ENCODE data around the gene SHISA7.
A peak's percentile ranks its signal among the peaks of the same experiment; 100 is the strongest.

SHISA7 gene

DNA sequence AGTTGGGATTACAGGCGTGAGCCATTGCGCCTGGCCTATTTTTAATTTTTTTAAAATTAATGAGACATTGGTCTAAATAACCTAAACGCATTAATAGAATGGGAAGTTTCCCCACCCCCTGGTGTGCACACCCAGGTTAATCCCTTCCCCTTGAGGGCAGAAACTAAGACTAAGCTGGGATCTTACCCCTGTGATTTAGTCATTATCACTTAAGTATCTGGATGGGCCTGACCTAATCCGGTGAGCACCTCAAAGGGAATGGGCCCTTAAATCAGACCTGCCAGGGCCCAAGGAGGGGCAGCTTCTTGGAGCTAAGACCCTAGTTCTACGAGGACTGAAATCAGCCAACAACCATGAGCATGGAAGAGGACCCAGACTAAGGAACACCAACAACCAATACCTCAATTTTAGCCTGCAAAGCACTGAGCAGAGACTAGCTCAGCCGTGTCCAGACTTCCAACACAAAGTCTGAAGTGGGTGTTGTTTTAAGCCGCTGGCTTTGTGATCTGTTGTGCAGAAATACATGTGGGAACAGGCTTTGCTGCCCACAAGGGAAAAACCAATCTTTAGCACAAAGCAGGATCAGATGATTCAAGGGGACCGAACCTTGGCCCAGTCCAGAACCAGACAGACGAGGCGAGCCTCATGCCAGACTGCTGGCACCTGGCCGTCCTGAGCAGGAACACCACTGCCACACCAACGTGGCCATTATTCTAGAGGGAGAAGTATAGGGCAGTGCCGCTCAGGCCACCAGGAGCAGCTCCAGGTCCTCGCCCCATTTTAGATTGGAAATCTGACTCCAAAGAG lies 42.6 kb downstream of the SHISA7 start:
- Histone ChIP-seq H3K36me3 (replicated peaks) (peaks cover 49% of the 10 kb centered on the region), H3K9me3 (no peaks in the 10 kb centered on the region), H3K4me3 (no peak overlapping the region), H3K4me1 (peaks cover under 1% of the 10 kb centered on the region), H3K27me3 (ENCODE audit: low read depth) (no peaks in the 10 kb centered on the region)
- no peak for DNase-seq (ENCODE audit: low spot score in 2 of 2)
- in situ Hi-C loops (cut with MboI; ENCODE audit: low sequenced_read_pairs), result no loop called here

DNA sequence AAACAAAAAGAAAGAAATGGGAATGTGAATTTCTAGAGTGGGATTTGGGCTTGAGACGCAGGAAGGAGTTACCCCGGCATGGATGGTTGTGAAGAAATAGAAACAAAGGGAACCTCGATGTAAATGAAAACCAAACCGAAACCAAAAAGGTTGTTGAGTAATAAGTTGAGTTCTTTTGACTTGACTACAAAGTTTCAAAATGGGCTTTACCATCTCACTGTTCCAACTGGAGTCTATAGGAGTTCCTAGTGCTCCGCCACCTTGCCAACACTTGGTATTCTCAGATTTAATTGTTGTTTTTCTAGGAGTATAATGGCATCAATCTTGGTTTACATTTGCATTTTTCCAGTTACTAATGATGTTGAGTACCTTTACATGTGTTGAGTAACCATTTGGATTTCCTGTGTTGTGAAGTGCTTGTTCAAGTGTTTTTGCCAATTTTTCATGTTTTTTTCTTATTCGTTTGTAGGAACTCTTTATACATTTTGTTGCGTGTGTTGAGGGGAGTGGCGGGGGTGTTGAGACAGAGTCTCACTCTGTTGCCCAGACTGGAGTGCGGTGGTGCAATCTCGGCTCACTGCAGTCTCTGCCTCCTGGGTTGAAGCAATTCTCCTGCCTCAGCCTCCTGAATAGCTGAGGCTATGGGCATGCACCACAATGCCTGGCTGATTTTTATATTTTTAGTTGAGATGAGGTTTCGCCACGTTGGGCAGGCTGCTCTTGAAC lies 44.7 kb downstream of the SHISA7 start:
- no peak for DNase-seq (ENCODE audit: low spot score in 2 of 2)
- Histone ChIP-seq H3K4me1 (no peaks in the 10 kb centered on the region; the same call in 1 of the 2 replicates), H3K27me3 (ENCODE audit: low read depth) (no peaks in the 10 kb centered on the region), H3K9me3 (no peaks in the 10 kb centered on the region), H3K4me3 (no peak overlapping the region), H3K36me3 (replicated peaks) (peaks cover 28% of the 10 kb centered on the region)
- in situ Hi-C loops (cut with MboI; ENCODE audit: low sequenced_read_pairs), result no loop called here

DNA sequence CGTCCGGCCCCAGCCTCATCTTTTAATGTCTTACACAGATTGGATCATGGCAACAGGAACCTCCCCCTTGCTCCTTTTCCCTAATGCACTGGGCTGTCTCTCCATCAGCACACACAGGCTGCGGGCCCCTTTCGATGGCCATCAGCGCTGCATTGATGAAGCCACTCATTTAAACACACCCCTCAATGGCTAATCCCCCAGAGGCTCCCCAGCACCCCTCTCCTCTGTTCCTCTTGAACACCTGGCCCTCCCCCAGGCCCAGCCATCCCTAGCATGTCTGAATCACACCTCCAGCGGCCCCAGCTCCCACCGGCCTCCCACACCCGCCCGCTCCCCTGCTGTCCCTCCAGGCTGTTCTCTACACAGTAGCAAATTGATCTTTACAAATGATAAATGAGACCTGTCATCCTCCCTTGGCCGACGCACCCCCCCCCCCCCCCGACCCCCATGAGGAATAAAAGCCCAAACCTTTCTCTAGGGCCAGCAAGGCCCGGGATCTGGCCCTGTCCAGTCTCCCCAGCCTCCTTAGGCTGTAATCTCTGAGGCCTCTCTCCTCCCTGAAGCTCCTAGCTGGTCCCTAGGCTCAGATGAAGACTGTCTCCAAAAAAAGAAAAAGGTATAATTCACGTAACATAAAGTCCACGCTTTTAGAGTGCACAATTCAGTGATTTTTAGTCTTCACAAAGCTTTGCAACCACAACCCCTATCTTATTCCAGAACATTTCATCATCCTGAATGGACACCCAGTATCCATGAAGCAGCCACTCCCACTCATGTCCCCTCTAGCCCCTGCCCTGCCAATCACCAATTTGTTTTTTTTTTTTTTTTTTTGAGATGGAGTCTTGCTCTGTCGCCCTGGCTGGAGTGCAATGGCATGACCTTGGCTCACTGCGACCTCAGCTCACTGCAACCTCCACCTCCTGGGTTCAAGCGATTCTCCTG lies 50.0 kb downstream of the SHISA7 start:
- H3K4me3 ChIP-seq, result no peak overlapping the region
- DNase-seq (ENCODE audit: low spot score in 2 of 2), result no peak
- H3K27me3 ChIP-seq (ENCODE audit: low read depth), result no peaks in the 10 kb centered on the region
- in situ Hi-C loops (cut with MboI; ENCODE audit: low sequenced_read_pairs), result no loop called here
- peaks cover 17% of the 10 kb centered on the region for H3K4me1 ChIP-seq
- H3K9me3 ChIP-seq, result no peaks in the 10 kb centered on the region
- H3K36me3 ChIP-seq (replicated peaks), result peaks cover 33% of the 10 kb centered on the region

DNA sequence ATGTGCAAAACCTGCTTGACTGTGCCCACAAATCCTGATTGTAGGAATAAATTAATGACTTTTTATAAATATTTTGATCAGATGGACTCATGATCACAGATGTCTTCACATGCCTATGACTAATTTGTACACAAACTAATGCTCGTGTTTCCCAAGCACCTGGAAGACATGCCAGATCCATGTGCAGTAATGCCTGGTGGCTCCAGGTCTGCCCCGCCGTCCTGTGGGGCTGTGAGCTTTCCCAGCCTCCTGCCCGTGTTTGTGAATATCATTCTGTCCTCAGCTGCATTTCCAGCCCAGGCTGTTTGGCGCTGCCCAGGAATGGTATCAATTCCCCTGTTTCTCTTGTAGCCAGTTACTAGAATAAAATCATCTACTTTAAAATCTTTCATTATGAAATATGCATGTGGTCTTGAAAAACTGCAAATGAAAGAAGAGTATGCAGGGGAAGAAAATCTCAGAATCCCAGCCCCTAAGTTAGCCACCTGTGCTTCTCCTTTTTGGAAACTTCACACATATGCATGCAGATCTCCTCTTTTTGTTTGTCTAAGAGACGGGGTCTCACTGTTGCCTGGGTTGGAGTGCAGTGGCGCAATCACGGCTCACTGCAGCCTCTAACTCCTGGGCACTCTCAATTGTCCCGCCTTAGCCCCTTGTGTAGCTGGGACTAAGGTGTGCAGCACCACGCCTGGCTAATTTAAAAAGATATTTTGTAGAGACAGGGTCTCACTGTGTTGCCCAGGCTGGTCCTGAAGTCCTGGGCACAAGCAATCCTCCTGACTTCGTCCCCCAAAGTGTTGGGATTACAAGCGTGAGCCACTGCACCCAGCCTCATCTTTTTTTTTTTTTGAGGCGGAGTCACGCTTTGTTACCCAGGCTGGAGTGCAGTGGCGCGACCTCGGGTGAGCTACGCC lies 51.1 kb downstream of the SHISA7 start:
- Histone ChIP-seq H3K36me3 (replicated peaks) (peaks cover 44% of the 10 kb centered on the region), H3K4me1 (peaks cover 27% of the 10 kb centered on the region), H3K9me3 (no peaks in the 10 kb centered on the region), H3K27me3 (ENCODE audit: low read depth) (no peaks in the 10 kb centered on the region), H3K4me3 (no peak overlapping the region)
- in situ Hi-C loops (cut with MboI; ENCODE audit: low sequenced_read_pairs), result no loop called here
- DNase-seq (ENCODE audit: low spot score in 2 of 2), result no peak

DNA sequence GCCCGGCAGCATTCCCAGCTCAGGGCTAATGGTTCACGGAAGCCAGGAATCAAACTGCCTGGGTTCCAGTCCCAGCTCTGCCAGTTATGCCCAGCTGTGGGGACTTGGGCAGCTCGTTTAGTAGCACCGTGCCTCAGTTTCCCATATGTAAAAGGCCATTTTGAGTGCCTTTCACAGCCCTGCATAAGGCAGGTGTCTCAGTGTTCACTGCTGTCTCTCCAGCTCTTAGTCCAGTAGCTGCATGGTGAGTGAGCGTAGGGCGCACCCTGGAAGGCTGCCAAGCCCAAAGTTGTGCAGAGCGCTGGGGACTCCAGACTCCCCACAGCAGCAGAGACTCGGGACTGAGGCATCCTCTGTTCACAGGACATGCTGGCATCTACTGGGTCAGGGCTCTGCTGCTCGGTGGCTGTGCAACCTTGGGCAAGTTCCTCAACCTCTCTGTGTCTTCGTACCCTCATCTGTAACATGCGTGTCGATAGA lies 51.9 kb downstream of the SHISA7 start:
- H3K9me3 ChIP-seq, result no peaks in the 10 kb centered on the region
- H3K4me3 ChIP-seq, result no peak overlapping the region
- no peaks in the 10 kb centered on the region for H3K27me3 ChIP-seq (ENCODE audit: low read depth)
- H3K4me1 ChIP-seq, result peaks cover 27% of the 10 kb centered on the region
- in situ Hi-C loops (cut with MboI; ENCODE audit: low sequenced_read_pairs), result no loop called here
- peaks cover 52% of the 10 kb centered on the region for H3K36me3 ChIP-seq (replicated peaks)
- DNase-seq (ENCODE audit: low spot score in 2 of 2), result no peak

DNA sequence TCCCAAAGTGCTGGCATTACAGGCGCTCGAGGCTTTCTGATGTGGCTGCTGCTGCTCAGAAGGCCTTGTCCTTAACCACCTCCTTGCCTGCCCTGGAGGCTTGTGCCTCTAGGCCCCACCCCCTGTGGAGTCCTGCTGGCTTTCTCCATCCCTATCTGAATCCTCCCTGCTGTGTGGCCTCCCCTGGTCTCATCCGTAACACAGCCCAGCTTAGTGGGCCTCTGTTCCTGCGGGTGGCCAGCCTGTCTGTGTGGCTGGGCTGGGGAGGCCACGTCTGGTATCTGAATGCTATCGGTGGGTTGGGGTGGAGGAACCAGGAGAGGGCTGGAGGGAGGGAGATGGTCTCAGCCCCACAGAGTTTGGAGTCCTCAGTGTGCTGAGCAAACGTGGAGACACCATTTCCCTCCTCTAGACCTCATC lies 52.6 kb downstream of the SHISA7 start:
- DNase-seq (ENCODE audit: low spot score in 2 of 2), result peak in 1 of 2 experiments; percentile 63
- Histone ChIP-seq H3K36me3 (replicated peaks) (peaks cover 56% of the 10 kb centered on the region), H3K4me3 (no peak overlapping the region), H3K27me3 (ENCODE audit: low read depth) (no peaks in the 10 kb centered on the region), H3K9me3 (no peaks in the 10 kb centered on the region), H3K4me1 (peaks cover 27% of the 10 kb centered on the region)
- in situ Hi-C loops (cut with MboI; ENCODE audit: low sequenced_read_pairs), result no loop called here

DNA sequence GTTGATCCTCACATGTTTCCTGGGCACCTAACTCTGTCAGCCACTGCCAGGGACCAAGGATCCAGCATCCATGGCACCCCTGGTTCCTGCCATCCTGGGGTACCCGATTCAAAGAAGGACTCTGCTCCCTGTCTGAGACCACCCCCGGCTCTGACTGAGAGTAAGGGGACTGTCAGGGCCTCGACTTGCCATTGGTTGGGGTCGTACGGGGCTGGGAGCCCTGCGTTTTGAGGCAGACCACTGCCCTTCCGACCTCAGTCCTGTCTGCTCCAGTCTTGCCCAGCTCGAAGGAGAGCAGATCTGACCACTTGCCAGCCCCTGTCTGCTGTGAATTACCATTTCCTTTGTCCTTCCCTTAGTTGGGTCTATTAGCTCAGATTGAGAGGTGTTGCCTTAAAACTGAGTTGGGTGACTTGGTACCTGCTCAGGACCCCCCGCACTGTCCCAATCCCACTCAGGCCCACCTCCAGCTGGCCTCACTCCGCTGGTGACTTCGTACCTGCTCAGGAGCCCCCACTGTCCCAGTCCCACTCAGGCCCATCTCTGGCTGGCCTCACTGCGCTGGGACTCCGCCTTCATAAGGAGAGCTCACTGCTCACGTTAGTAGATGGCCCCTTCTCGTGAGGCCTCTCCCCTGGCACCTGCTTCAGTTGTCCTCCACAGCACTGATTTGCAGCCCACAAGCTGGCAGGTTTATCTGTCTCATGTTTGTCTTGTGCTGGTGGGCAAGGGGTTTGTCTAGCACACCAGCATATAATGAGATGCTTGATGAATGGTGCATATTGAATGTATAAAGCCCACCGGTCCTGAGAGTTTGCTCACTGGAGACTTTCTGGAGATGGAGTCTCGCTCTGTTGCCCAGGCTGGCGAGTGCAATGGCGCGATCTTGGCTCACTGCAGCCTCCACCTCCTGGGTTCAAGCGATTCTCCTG lies 53.4 kb downstream of the SHISA7 start:
- H3K36me3 ChIP-seq (replicated peaks), result peaks cover 56% of the 10 kb centered on the region
- H3K9me3 ChIP-seq, result no peaks in the 10 kb centered on the region
- H3K4me1 ChIP-seq, result peaks cover 31% of the 10 kb centered on the region
- in situ Hi-C loops (cut with MboI; ENCODE audit: low sequenced_read_pairs), result loop anchor here (10.0 kb wide), 1 partner anchor 85 kb away; no protein-coding TSS in a partner anchor
- no peak overlapping the region for H3K4me3 ChIP-seq
- no peak for DNase-seq (ENCODE audit: low spot score in 2 of 2)
- H3K27me3 ChIP-seq (ENCODE audit: low read depth), result no peaks in the 10 kb centered on the region

DNA sequence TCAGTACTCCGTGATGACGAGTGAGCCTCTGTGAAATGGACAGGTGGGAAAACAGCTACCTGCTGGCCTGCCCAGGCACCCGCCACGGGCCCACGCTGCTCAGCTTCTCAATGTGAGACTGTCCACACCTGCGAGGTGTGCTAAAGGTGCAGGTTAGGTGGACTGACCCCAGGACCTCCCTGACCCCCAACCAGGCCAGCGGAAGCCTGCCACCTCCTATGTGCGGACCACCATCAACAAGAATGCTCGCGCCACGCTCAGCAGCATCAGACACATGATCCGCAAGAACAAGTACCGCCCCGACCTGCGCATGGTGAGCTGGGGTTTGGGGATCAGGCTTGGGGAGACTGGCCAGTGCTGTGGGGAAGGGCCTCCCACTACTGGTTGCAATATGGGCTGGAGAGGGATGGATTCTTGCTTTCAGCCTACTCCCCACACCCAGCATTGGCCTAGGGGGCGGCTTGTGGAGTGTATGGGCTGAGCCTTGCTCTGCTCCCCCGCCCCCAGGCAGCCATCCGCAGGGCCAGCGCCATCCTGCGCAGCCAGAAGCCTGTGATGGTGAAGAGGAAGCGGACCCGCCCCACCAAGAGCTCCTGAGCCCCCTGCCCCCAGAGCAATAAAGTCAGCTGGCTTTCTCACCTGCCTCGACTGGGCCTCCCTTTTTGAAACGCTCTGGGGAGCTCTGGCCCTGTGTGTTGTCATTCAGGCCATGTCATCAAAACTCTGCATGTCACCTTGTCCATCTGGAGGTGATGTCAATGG lies 55.2 kb downstream of the SHISA7 start:
- Histone ChIP-seq H3K36me3 (replicated peaks) (peaks cover 56% of the 10 kb centered on the region), H3K27me3 (ENCODE audit: low read depth) (no peaks in the 10 kb centered on the region), H3K9me3 (no peaks in the 10 kb centered on the region), H3K4me3 (peak overlapping the region; percentile 88), H3K4me1 (peaks cover 38% of the 10 kb centered on the region)
- DNase-seq (ENCODE audit: low spot score in 2 of 2), result no peak
- in situ Hi-C loops (cut with MboI; ENCODE audit: low sequenced_read_pairs), result loop anchor here (10.0 kb wide), 1 partner anchor 83 kb away; no protein-coding TSS in a partner anchor

DNA sequence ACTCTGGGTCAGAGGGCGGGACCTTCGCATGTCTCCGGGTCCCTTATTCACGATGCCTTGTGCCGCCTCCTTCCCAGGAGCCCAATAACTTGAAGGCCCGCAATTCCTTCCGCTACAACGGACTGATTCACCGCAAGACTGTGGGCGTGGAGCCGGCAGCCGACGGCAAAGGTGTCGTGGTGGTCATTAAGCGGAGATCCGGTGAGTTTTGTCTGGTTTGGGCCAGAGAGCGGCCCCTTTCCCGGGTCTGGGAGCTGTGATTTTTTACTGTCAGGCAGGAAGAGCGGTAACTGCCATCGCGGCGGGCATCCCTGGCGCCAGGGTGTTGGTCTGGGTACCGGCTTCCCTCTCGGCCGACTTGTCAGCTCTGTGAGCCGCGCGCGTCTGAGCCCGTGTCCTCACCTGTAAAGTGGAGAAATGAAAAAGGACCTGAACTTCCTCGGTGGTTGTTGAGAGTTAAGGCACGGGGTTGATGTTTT lies 56.6 kb downstream of the SHISA7 start:
- H3K9me3 ChIP-seq, result no peaks in the 10 kb centered on the region; the same call in 1 of the 2 replicates
- peaks cover 56% of the 10 kb centered on the region for H3K36me3 ChIP-seq (replicated peaks)
- H3K27me3 ChIP-seq (ENCODE audit: low read depth), result no peaks in the 10 kb centered on the region
- in situ Hi-C loops (cut with MboI; ENCODE audit: low sequenced_read_pairs), result loop anchor here (10.0 kb wide), 1 partner anchor 82 kb away; no protein-coding TSS in a partner anchor
- H3K4me3 ChIP-seq, result peak overlapping the region; percentile 88
- H3K4me1 ChIP-seq, result peaks cover 34% of the 10 kb centered on the region
- DNase-seq (ENCODE audit: low spot score in 2 of 2), result no peak

DNA sequence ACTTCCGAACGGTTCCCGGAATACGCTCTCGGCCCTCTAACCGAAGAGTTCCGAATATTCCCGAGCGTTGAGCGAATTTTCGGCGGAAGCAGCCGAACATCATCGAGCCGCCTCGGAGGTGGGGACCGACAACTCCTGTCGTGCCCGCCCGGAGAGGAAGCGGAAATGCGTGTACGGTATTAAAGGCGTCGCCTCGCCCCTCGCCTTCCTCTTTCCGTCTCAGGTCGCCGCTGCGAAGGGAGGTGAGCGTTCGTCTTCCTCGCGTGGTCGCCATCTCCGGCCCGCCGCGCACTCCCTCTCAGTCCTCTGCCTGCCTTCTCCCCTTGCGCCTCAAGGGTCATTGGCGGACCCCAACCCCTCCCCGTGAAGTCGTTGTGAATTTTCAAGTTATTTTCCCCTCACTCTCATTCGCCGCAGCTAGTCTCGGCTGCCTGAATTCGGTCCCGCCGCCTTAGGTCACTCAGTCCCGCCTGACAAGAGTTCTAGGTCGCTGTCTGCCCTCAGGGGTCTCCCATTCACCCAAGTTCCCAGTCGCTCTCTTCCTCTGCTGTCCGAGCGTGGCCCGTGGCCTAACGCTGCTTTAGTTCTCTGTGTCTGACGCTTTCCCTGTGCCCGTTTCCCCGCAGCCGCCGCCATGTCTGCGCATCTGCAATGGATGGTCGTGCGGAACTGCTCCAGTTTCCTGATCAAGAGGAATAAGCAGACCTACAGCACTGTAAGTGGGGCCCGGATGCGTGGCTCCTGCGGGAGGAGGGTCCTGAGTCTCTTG lies 57.2 kb downstream of the SHISA7 start, which contains the start of gene RPL28:
Gene RPL28 (plus strand): TSS at position 209 of the 769 bp plus-strand sequence. CDS start 426 bp downstream, at position 635.
- H3K27me3 ChIP-seq (ENCODE audit: low read depth), result no peaks in the 10 kb centered on the region
- DNase-seq (ENCODE audit: low spot score in 2 of 2), result peak; percentile 95 to 98
- no peaks in the 10 kb centered on the region; the same call in 1 of the 2 replicates for H3K9me3 ChIP-seq
- H3K4me1 ChIP-seq, result peaks cover 31% of the 10 kb centered on the region
- peak within 1 kb of the TSS; percentile 88 for H3K4me3 ChIP-seq
- in situ Hi-C loops (cut with MboI; ENCODE audit: low sequenced_read_pairs), result loop anchor here (10.0 kb wide), 1 partner anchor 81 kb away; no protein-coding TSS in a partner anchor
- peaks cover 51% of the 10 kb centered on the region for H3K36me3 ChIP-seq (replicated peaks)
